Measurements from ENCODE around the gene ZXDC. TPM values are rescaled to one million over a fixed set of nuclear protein-coding genes. Genes with fewer than 3 reads are reported as not detected.

ZXDC gene
- polyA plus RNA-seq, 1 donor: 25.6 TPM

DNA sequence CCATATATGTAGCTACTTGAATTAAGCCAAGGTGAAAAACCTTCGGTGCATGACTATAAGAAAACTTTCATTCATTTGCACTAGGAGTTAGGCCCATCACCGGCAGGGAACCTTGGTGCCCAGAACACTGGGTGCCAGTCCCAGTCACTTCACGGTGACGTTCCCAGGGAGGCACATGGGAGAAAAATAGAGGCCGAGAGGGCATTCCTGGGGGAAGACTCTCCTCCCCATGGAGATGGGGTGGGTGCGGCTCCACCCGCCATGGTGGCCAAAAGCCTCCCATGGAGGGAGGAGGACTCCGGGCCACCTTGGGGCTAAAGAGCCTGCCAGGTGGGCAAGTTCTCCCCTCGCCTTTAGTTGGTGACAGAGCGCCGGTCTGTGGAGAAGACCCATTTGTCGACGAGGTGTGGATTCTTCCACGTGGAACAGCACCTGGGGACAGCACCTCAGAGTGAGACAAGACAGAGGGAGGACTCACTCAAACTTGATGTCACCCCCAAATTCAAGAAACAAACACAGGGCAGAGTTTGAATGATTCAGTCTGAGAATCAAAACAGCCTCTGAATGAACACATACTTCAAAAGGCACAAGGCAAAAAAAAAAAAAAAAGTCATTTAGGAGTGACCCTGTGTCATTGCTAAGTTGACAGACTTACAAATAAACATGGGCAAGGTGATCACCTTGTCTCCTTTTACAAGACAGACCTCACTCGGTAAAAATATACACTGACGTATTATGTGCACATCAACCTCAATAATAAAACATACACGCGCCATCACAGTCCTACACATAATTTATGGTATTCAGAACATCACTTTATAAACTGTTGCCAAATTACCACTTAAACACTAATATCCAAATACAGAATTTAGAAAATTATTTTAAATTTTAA lies 38.6 kb downstream of the ZXDC start:
- no peak for DNase-seq (ENCODE audit: low read depth)

DNA sequence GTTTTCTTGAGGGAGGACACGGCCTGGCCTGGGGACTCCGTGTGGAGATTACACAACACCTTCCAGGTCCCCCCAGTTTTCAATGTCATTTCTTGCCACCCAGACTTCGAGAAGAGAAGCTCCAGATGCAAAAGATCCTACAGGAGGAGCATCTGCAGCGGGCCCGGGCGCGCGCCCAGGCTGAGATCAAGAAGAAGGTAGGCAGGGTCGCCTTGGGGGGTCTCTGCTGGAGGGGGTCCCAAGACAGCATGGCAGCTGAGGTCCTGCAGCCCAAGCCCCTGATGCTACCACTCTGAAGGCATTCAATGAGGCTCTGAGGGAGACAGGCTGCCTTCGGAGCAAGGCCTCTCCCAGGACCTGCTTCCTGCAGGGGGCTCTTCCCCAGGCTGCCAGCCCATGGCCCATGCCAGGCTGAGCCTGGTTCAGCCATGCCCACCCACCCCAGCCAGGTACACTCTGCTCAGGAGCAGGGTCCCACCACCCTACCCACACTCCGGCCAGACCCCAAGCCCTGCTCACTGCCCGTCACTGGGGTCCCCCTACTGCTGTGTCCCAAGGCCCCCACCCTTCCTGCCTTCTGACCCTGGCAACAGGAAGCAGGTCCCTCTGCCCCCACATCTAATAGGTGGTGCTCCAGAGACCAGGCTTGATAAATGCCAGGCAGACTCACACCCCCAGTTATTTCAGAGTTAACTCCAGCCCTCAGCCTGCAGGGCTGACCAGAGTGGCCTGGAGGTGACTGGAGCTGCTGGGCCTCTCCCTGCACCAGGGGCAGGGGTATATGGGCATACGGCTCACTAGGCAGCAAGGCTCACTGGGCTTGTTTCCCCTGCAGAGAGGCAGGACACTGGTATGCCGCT lies 40.0 kb downstream of the ZXDC start:
- no peak for DNase-seq (ENCODE audit: low read depth)

GRCh38 chr3:126434931-126435411 lies 40.7 kb downstream of the ZXDC start:
- DNase-seq (ENCODE audit: low read depth): no peak

GRCh38 chr3:126434264-126434590 lies 41.5 kb downstream of the ZXDC start:
- DNase-seq (ENCODE audit: low read depth): no peak

DNA sequence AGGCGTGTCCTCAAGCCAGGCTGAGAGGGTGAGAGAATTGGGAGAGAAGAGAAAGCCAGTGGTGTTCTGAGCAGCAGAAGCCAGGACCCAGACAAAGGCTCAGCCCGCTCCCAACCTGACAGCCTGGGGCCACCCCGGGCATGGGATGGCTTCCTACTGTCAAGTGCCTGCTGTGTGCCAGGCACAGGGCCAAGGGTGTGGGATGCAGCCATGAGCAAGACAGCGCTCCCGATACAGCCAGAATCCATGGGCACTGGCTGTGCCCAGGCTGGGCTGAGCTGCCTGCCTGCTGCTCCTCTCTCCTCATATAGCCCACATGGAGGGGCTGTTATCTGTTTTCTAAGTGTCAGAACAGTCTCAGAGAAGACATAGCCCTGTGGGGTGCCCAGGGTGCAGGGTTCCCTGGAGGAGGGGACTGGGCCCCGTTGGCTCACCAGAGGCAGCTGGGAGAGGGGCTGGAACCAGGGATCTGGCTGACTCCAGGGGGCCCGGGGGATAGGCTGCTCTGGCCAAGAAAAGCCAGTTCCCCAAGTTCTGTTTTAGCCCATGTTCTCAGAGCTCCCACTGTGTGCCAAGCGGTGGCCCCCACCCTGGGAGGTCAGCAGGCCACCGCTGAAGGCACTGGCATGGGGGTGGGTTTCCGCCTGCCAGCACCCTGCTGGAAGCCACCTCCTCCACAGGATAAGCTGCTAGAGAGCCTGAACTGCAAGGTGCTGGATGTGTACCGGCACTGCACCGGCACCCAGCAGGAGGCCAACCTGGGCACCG lies 42.0 kb downstream of the ZXDC start:
- no peak for DNase-seq (ENCODE audit: low read depth)

GRCh38 chr3:126433105-126433430 lies 42.6 kb downstream of the ZXDC start:
- no peak for DNase-seq (ENCODE audit: low read depth)

GRCh38 chr3:126432361-126433104 lies 43.2 kb downstream of the ZXDC start:
- DNase-seq (ENCODE audit: low read depth): no peak

GRCh38 chr3:126431103-126431534 lies 44.6 kb downstream of the ZXDC start:
- DNase-seq (ENCODE audit: low read depth): no peak

DNA sequence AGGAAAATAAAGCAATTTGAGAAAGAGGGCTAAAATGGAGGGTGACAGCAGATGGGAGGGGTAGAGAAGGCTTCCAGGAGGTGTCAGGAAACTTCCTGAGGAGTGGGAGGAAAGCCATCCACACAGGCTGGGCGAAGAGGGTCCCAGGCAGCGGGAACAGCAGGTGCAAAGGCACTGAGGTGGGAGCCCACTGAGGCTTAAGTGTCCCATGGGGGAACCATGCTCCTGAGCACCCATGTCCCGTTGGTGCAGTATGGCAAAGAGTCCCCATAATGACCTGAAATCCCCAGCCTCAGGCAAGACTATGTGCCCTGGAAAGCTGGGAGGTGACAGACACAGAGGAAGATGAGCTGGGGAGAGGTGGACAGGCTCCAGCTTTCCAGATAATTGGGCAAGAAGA lies 50.9 kb downstream of the ZXDC start:
- no peak for DNase-seq (ENCODE audit: low read depth)

DNA sequence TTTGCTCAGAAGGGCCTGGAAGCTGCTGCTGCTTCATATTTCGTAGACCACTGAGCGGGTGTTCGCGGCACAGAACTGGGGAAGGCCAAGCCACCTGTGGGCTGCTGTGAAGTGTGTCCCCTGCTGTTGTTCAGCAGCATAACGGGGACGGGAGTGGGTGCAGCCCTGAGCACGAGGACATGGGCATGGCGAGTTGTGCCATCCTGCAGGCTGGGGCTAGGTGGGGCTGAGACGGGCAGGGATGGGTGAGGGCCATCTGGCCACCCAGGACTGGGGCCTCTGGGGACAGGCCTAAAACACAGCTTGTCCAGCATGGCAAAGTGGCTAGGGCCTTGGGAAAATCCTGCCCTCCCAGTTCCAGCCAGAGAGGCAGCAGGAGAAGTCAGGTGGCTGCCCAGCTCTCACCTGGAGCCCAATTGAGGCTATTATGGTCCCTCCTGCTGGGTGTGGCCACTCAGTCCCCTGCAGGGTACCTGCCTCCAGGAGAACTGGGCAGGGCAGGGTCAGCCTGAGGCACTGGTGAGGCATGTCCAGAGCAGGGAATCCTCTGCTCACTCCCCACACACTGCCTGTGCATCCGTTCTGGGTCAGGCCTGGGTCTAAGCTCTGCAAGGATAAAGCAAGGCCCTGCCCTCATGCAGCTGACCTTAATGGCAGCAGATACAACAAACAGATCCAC lies 51.5 kb downstream of the ZXDC start:
- DNase-seq (ENCODE audit: low read depth): no peak

- DNase-seq (ENCODE audit: low read depth): no peak
These were observed 52.3 kb downstream of the ZXDC start for GRCh38 chr3:126423191-126424038.

GRCh38 chr3:126422571-126423091 lies 53.1 kb downstream of the ZXDC start:
- no peak for DNase-seq (ENCODE audit: low read depth)

DNA sequence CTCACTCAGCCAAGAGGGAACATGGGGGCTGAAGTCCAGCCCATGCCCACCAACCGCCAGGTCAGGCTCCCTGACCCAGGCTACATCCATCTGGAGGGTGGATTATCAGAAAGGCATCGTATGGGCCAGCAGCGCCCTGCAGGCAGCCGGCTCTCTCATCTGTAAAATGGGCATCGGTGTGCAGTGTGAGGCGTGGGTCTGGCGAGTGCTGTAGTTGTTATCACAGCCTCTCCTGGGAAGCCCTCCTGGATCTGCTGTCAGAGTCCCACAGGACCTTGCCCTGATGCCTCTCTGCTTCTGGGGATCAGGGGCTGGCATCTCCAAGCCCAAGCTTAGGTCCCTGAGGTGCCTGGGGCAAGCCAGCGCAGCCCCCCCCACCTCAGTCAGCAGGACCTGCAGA lies 53.6 kb downstream of the ZXDC start:
- no peak for DNase-seq (ENCODE audit: low read depth)

GRCh38 chr3:126421573-126422119 lies 54.0 kb downstream of the ZXDC start:
- no peak for DNase-seq (ENCODE audit: low read depth)

DNA sequence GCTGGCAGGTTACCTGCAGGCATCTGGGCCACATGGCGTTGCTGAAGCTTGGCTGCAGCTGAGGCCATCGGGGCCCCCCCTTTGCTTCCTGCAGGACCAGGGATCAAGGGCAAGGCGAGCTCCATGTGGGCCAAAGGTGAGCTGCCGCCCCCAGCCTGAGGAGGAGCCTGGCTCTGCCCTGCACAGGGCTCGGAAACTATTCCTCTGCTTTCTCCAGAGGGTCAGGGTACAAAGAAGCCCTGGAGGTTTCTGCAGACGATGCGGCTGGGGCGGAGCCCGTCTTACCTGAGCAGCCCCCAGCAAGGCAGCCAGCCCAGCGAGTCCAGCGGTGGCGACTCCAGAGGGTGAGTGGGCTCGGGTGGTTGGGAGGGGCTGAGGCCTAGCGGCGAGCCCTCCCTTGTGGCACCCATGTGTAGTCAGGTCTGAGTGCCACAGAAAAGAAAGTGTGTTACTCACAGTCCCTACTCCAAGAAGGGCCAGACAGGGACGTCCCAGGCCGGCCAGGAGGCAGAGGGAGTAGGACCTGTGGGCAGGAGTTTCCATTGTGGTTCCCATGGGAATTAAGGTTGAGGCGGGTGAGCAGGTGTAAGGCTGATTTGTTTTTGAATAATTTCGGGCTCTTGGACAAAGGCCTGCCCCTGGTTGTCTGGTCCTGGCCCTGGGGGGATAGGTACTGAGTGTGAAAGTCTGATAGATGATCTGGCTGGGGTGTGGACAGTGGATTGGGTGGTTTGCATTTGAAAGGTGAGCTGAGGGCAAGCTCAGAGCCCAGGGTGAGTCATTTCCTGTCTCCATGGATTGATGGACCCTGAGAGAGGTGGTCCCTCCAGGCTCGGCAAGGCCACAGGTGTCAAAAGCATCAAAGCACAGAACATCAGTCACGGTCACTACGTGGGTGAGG lies 55.6 kb downstream of the ZXDC start:
- no peak for DNase-seq (ENCODE audit: low read depth)

DNA sequence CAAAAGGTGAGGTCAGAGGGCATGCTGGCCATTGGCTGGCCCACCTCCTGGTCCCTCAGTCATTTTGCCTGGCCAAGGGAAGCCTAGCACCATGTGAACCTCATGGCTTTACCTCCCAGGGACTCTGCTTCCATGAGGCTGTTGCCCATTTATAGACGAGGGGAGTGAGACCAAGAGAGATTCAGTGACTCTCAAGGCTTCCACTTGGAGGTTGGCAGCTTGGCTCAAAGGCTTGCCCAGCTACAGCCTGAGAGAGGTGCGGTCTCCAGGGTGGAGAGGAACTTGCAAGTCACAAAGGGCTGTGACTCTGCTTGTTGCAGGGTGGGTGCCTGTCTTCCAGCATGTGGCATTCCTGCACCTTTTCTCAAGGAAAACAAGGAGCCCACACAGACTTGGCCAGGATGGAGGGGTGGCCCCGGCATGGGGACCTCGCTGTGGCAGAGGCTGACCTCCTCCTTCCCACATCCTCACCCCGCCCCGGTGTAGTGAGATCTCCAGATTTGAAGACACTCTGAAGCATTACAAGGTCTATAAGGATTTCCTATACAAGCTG lies 56.5 kb downstream of the ZXDC start:
- DNase-seq (ENCODE audit: low read depth): no peak

DNA sequence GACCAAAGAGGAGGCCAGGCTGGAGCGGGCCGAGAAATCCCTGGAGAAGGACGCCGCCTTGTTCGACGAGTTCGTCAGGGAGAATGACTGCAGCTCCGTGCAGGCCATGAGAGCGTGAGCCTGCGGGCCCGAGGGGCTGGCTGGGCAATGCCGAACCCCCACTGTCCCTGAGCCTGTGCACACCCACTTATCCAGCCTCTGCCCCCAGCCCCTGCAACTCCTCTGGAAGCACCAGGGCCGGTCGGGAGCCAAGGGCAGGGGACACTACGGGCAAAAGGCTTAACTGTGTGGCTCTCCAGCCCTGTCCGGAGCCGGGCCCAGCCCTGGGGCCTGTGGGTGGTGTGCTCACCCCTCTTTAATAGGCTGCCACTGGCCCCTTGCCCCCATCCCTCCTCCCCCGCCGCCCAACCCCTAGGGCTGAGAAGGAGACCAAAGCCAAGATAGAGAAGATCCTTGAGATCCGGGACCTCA lies 57.0 kb downstream of the ZXDC start:
- no peak for DNase-seq (ENCODE audit: low read depth)
